Stimulated activated memory B cell treated with anti-CD40 and anti-IgM and Interleukin-4, amounts not matched to agents 10 μg/mL and 1 μg/mL and 100 μg/mL, for 72 hours (primary cell): Measurements from ENCODE around the gene BLTP3A.

ENCODE experiments used
- ATAC-seq: fragments of 150-1000 bp; cut with Tn5 transposase; 2 replicates; pipeline ENCODE4 v1.10.0; 2021
- H3K27ac Mint-ChIP-seq: one replicate; pipeline ENCODE4 v1.8.0; 2022; ENCODE audit warnings: mild to moderate bottlenecking, mixed read lengths
- H3K27me3 Mint-ChIP-seq: one replicate; pipeline ENCODE4 v1.8.0; 2022; ENCODE audit warnings: mixed read lengths
- H3K36me3 Mint-ChIP-seq: one replicate; pipeline ENCODE4 v1.8.0; 2022; ENCODE audit warnings: mixed read lengths
- H3K4me1 Mint-ChIP-seq: one replicate; pipeline ENCODE4 v1.8.0; 2022; ENCODE audit warnings: mixed read lengths
- H3K4me3 Mint-ChIP-seq: one replicate; pipeline ENCODE4 v1.8.0; 2022; ENCODE audit warnings: mild to moderate bottlenecking, moderate library complexity, mixed read lengths
- H3K9me3 Mint-ChIP-seq: one replicate; pipeline ENCODE4 v1.8.0; 2022; ENCODE audit warnings: mixed read lengths

BLTP3A gene

DNA sequence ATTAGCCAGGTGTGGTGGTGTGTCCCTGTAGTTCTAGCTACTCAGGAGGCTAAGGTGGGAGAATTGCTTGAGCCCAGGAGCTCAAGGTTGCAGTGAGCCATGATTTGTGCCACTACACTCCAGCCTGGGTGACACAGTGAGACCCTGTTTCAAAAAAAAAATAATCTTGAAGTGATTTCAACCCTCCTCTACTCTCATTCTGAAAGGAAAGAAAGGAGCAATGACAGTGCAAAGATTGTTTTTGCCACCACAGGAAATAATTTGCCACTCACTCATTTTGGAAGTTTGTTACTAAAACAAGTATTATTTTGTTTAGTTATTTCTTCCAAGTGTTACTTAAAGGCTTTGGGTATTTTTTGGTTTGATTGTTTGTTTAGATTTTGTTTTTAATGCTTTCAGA is 45.6 kb downstream of the BLTP3A start:
- Mint-ChIP-seq H3K27ac (no peak overlapping the region), H3K4me3 (no peak overlapping the region), H3K36me3 (peaks cover 56% of the 10 kb centered on the region), H3K9me3 (no peaks in the 10 kb centered on the region), H3K27me3 (no peaks in the 10 kb centered on the region), H3K4me1 (no peaks in the 10 kb centered on the region)
- no peak for ATAC-seq

DNA sequence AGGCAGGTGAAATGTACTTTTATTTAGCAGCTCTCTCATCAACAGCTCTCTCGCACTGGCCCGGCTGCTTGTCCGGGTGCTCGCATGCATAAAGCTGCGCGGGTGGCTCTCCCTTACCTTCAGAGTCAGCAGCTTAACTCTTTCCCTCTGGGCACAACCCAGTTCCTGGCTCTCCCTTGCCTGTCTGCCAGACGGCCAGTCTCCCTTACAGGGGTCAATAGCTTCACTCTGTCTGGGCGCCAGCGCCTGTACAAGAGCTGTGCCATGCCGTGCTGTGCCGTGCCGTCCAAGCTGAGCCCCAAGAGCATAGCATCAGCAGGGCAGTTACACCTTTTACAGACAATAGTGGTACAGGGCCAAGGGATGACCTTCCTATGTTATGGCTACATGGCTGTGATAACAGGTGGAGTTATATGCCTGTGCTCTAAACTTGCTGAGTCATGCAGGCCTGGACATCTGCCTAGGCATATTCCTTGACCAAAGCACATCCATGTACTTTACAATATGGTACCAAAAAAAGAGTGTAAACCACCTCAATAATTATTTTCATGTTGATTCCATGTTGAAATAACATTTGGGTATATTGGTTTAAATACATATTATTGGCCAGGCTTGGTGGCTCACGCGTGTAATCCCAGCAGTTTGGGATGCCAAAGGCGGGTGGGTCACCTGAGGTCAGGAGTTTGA is 47.9 kb downstream of the BLTP3A start:
- H3K36me3 Mint-ChIP-seq: peaks cover 40% of the 10 kb centered on the region
- no peaks in the 10 kb centered on the region for H3K27me3 Mint-ChIP-seq
- H3K9me3 Mint-ChIP-seq: no peaks in the 10 kb centered on the region
- H3K4me1 Mint-ChIP-seq: no peaks in the 10 kb centered on the region
- ATAC-seq: no peak
- no peak overlapping the region for H3K4me3 Mint-ChIP-seq
- no peak overlapping the region for H3K27ac Mint-ChIP-seq
